GM23338 (cell line): ENCODE results near the gene CNKSR1. TPM values are rescaled to one million over a fixed set of nuclear protein-coding genes. Genes with fewer than 3 reads are reported as not detected.

Experiments
- ATAC-seq: fragments of 200-7000 bp; cut with Tn5 transposase; 3 replicates; pipeline ENCODE4 v1.9.1; 2020
- DNase-seq: peaks from one replicate; pipeline ENCODE4 v3.0.0-alpha.2; 2015; ENCODE audit warnings: low spot score
- H2AFZ ChIP-seq: fragments of 200-600 bp; sonication (generic); 2 replicates; pipeline ENCODE4 v1.8.0; 2016; ENCODE audit warnings: antibody characterized with exemption, mild to moderate bottlenecking, moderate library complexity
- H3F3A ChIP-seq: fragments of 200-600 bp; sonication (generic); replicated peaks from 2 replicates; pipeline ENCODE4 v1.8.0; 2017; ENCODE audit warnings: antibody characterized with exemption, mixed run types, low read depth
- H3K27ac ChIP-seq: fragments of 200-600 bp; sonication (generic); 2 replicates; pipeline ENCODE4 v1.6.1; 2016; ENCODE audit warnings: low read depth
- H3K27me3 ChIP-seq: fragments of 200-600 bp; sonication (generic); 2 replicates; pipeline ENCODE4 v1.8.0; 2016; ENCODE audit warnings: mild to moderate bottlenecking, mixed run types, moderate library complexity; ENCODE audit not compliant: insufficient read depth
- H3K36me3 ChIP-seq: fragments of 200-600 bp; sonication (generic); 2 replicates; pipeline ENCODE4 v1.8.0; 2016; ENCODE audit warnings: mild to moderate bottlenecking; ENCODE audit not compliant: insufficient read depth
- H3K4me1 ChIP-seq: fragments of 200-600 bp; sonication (generic); 2 replicates; pipeline ENCODE4 v1.8.0; 2016; ENCODE audit warnings: mild to moderate bottlenecking, moderate library complexity; ENCODE audit not compliant: insufficient read depth
- H3K4me2 ChIP-seq: fragments of 200-600 bp; sonication (generic); 2 replicates; pipeline ENCODE4 v1.7.1; 2017; ENCODE audit warnings: mixed run types
- H3K4me3 ChIP-seq: fragments of 200-600 bp; sonication (generic); 2 replicates; pipeline ENCODE4 v1.6.1; 2016; ENCODE audit warnings: mixed run types
- H3K79me2 ChIP-seq: fragments of 200-600 bp; sonication (generic); replicated peaks from 2 replicates; pipeline ENCODE4 v1.8.0; 2017; ENCODE audit warnings: mild to moderate bottlenecking; ENCODE audit not compliant: insufficient read depth
- H3K9me2 ChIP-seq: fragments of 200-600 bp; sonication (generic); 2 replicates; pipeline ENCODE4 v1.8.0; 2017; ENCODE audit not compliant: insufficient read depth
- H4K20me1 ChIP-seq: fragments of 200-600 bp; sonication (generic); replicated peaks from 2 replicates; pipeline ENCODE4 v1.8.0; 2017; ENCODE audit warnings: mild to moderate bottlenecking; ENCODE audit not compliant: insufficient read depth
- H3K27ac Mint-ChIP-seq: 2 replicates; pipeline ENCODE4 v1.8.0; 2020; ENCODE audit warnings: inconsistent platforms, mild to moderate bottlenecking, moderate library complexity, mixed read lengths
- H3K27me3 Mint-ChIP-seq: 3 replicates; pipeline ENCODE4 v1.8.0; 2022; ENCODE audit warnings: low read depth, mild to moderate bottlenecking, moderate library complexity, mixed read lengths, inconsistent platforms; ENCODE audit not compliant: insufficient read depth, poor library complexity
- H3K36me3 Mint-ChIP-seq: 3 replicates; pipeline ENCODE4 v1.8.0; 2021; ENCODE audit warnings: low read depth, mild to moderate bottlenecking, inconsistent platforms, moderate library complexity, mixed read lengths
- H3K4me1 Mint-ChIP-seq: 3 replicates; pipeline ENCODE4 v1.8.0; 2020; ENCODE audit warnings: mild to moderate bottlenecking, inconsistent platforms, mixed read lengths
- H3K4me3 Mint-ChIP-seq: 3 replicates; pipeline ENCODE4 v1.8.0; 2021; ENCODE audit warnings: moderate library complexity, mild to moderate bottlenecking, inconsistent platforms, mixed read lengths
- H3K9me3 Mint-ChIP-seq: 3 replicates; pipeline ENCODE4 v1.8.0; 2020; ENCODE audit warnings: moderate library complexity, mild to moderate bottlenecking, inconsistent platforms, mixed read lengths
- CREB1 ChIP-seq: fragments of 250-450 bp; sonication (Bioruptor Pico); IDR thresholded peaks from 2 replicates; pipeline ENCODE4 v1.5.0; 2020; ENCODE audit warnings: low read depth, mild to moderate bottlenecking, moderate library complexity
- EZH2 ChIP-seq: fragments of 200-600 bp; sonication (generic); IDR thresholded peaks from one replicate; pipeline ENCODE4 v1.8.0; 2017; ENCODE audit warnings: antibody characterized with exemption, mild to moderate bottlenecking, low read depth; ENCODE audit not compliant: unreplicated experiment
- EZH2phosphoT487 ChIP-seq: fragments of 200-600 bp; sonication (generic); IDR thresholded peaks from one replicate; pipeline ENCODE4 v1.8.1; 2018; ENCODE audit warnings: antibody characterized with exemption; ENCODE audit not compliant: unreplicated experiment
- JUNB ChIP-seq: IDR thresholded peaks from one replicate; pipeline ENCODE4 v1.6.1; 2016; ENCODE audit warnings: antibody characterized with exemption; ENCODE audit not compliant: unreplicated experiment
- NANOG ChIP-seq: IDR thresholded peaks from 2 replicates; pipeline ENCODE4 v1.6.1; 2016; ENCODE audit warnings: antibody characterized with exemption, borderline replicate concordance
- POLR2AphosphoS5 ChIP-seq: IDR thresholded peaks from 2 replicates; pipeline ENCODE4 v1.6.1; 2016; ENCODE audit warnings: antibody characterized with exemption, low read depth
- STAT1 ChIP-seq: IDR thresholded peaks from one replicate; pipeline ENCODE4 v1.6.1; 2016; ENCODE audit warnings: antibody characterized with exemption; ENCODE audit not compliant: unreplicated experiment
- ZNF114 ChIP-seq: fragments of 250-450 bp; sonication (Bioruptor Pico); IDR thresholded peaks from 2 replicates; pipeline ENCODE4 v1.5.0; 2020; ENCODE audit warnings: mild to moderate bottlenecking, moderate library complexity
- ZNF331 ChIP-seq: fragments of 250-450 bp; sonication (Bioruptor Pico); IDR thresholded peaks from 2 replicates; pipeline ENCODE4 v1.5.0; 2020; ENCODE audit warnings: low read depth, mild to moderate bottlenecking, moderate library complexity
- polyA plus RNA-seq: library from polyadenylated mRNA; unstranded; fragments of >200 nt; fragmentation: Nextera tagmentation; extraction: Ambion mirVana; gene quantifications from 2 replicates; pipeline ENCODE4 v1.2.1, GENCODE V29; 2016
- total RNA-seq: library from RNA; depleted of rRNA; stranded (reverse); fragments of >200 nt; shearing (Covaris generic); gene quantifications from 2 replicates; pipeline ENCODE4 v1.2.3, GENCODE V29; 2014
- TF ChIP-seq, protein P1 (sequence below), 2 experiments: fragments of 200-600 bp in 1 of 2; sonication (generic) in 1 of 2; conservative IDR thresholded peaks; 2 replicates each; pipeline versions ENCODE4 v1.5.1 to v1.6.1; 2016 to 2017; ENCODE audit warnings: antibody characterized with exemption in 2 of 2, low read depth in 2 of 2, mild to moderate bottlenecking in 2 of 2, moderate library complexity in 1 of 2
- TF ChIP-seq, protein P2 (sequence below): fragments of 250-450 bp; sonication (Bioruptor Pico); IDR thresholded peaks from 2 replicates; pipeline ENCODE4 v1.5.0; 2020; ENCODE audit warnings: mild to moderate bottlenecking, moderate library complexity
- TF ChIP-seq, protein P3 (sequence below): IDR thresholded peaks from 2 replicates; pipeline ENCODE4 v1.6.1; 2016; ENCODE audit warnings: antibody characterized with exemption
- TF ChIP-seq, protein P4 (sequence below): IDR thresholded peaks from one replicate; pipeline ENCODE4 v1.6.1; 2018; ENCODE audit warnings: antibody characterized with exemption; ENCODE audit not compliant: unreplicated experiment

Gene CNKSR1
- total and polyA plus RNA-seq, 2 experiments from 2014 or later: 9.7 to 12.5 TPM

DNA sequence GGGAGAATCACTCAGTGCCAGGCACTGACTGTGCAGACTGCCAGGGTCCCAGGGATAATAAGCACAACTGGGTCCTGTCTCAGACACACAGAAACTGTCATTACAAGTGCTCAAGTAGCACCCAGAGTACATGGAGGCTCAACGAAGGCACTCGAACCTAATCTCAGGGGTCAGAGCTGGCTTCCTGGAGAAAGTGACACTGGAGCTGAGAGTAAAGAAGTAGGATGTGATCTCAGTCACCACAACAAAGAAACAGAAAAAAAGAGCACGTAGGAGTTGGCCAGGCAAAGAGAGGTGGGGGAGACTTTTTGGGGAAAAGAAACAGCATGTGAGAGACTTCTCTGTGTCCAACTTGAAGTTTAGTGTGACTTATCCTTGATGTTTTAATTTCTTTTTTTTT is 14.4 kb downstream of the CNKSR1 start:
- H3K4me3 Mint-ChIP-seq: no peak overlapping the region
- Histone ChIP-seq H3K4me1 (no peaks in the 10 kb centered on the region), H3K36me3 (no peaks in the 10 kb centered on the region), H3K4me2 (no peak overlapping the region), H3K9me2 (no peaks in the 10 kb centered on the region), H3K79me2 (no peaks in the 10 kb centered on the region), H4K20me1 (no peaks in the 10 kb centered on the region), H3K27ac (no peak overlapping the region), H2AFZ (no peak overlapping the region), H3K4me3 (no peak overlapping the region), H3K27me3 (no peaks in the 10 kb centered on the region), H3F3A (0 out of 2 replicates have a peak, but pooled peaks cover 4% of the 10 kb centered on the region)
- peaks cover 12% of the 10 kb centered on the region for H3K27me3 Mint-ChIP-seq
- no peak for DNase-seq
- H3K4me1 Mint-ChIP-seq: peaks cover 17% of the 10 kb centered on the region
- no peaks in the 10 kb centered on the region; the same call in 2 of the 3 replicates for H3K9me3 Mint-ChIP-seq
- H3K27ac Mint-ChIP-seq: no peak overlapping the region
- TF ChIP-seq, protein P1, sequence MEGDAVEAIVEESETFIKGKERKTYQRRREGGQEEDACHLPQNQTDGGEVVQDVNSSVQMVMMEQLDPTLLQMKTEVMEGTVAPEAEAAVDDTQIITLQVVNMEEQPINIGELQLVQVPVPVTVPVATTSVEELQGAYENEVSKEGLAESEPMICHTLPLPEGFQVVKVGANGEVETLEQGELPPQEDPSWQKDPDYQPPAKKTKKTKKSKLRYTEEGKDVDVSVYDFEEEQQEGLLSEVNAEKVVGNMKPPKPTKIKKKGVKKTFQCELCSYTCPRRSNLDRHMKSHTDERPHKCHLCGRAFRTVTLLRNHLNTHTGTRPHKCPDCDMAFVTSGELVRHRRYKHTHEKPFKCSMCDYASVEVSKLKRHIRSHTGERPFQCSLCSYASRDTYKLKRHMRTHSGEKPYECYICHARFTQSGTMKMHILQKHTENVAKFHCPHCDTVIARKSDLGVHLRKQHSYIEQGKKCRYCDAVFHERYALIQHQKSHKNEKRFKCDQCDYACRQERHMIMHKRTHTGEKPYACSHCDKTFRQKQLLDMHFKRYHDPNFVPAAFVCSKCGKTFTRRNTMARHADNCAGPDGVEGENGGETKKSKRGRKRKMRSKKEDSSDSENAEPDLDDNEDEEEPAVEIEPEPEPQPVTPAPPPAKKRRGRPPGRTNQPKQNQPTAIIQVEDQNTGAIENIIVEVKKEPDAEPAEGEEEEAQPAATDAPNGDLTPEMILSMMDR (conservative IDR thresholded peaks at IDR 0.05; ENCODE audit: low read depth in 2 of 2): no peak
- TF ChIP-seq EZH2: no peak
- TF ChIP-seq, protein P2, sequence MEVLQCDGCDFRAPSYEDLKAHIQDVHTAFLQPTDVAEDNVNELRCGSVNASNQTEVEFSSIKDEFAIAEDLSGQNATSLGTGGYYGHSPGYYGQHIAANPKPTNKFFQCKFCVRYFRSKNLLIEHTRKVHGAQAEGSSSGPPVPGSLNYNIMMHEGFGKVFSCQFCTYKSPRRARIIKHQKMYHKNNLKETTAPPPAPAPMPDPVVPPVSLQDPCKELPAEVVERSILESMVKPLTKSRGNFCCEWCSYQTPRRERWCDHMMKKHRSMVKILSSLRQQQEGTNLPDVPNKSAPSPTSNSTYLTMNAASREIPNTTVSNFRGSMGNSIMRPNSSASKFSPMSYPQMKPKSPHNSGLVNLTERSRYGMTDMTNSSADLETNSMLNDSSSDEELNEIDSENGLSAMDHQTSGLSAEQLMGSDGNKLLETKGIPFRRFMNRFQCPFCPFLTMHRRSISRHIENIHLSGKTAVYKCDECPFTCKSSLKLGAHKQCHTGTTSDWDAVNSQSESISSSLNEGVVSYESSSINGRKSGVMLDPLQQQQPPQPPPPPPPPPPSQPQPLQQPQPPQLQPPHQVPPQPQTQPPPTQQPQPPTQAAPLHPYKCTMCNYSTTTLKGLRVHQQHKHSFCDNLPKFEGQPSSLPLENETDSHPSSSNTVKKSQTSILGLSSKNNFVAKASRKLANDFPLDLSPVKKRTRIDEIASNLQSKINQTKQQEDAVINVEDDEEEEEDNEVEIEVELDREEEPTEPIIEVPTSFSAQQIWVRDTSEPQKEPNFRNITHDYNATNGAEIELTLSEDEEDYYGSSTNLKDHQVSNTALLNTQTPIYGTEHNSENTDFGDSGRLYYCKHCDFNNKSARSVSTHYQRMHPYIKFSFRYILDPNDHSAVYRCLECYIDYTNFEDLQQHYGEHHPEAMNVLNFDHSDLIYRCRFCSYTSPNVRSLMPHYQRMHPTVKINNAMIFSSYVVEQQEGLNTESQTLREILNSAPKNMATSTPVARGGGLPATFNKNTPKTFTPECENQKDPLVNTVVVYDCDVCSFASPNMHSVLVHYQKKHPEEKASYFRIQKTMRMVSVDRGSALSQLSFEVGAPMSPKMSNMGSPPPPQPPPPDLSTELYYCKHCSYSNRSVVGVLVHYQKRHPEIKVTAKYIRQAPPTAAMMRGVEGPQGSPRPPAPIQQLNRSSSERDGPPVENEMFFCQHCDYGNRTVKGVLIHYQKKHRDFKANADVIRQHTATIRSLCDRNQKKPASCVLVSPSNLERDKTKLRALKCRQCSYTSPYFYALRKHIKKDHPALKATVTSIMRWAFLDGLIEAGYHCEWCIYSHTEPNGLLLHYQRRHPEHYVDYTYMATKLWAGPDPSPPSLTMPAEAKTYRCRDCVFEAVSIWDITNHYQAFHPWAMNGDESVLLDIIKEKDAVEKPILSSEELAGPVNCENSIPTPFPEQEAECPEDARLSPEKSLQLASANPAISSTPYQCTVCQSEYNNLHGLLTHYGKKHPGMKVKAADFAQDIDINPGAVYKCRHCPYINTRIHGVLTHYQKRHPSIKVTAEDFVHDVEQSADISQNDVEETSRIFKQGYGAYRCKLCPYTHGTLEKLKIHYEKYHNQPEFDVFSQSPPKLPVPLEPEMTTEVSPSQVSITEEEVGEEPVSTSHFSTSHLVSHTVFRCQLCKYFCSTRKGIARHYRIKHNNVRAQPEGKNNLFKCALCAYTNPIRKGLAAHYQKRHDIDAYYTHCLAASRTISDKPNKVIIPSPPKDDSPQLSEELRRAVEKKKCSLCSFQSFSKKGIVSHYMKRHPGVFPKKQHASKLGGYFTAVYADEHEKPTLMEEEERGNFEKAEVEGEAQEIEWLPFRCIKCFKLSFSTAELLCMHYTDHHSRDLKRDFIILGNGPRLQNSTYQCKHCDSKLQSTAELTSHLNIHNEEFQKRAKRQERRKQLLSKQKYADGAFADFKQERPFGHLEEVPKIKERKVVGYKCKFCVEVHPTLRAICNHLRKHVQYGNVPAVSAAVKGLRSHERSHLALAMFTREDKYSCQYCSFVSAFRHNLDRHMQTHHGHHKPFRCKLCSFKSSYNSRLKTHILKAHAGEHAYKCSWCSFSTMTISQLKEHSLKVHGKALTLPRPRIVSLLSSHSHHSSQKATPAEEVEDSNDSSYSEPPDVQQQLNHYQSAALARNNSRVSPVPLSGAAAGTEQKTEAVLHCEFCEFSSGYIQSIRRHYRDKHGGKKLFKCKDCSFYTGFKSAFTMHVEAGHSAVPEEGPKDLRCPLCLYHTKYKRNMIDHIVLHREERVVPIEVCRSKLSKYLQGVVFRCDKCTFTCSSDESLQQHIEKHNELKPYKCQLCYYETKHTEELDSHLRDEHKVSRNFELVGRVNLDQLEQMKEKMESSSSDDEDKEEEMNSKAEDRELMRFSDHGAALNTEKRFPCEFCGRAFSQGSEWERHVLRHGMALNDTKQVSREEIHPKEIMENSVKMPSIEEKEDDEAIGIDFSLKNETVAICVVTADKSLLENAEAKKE (CRISPR knock-in tag): no peak
- TF ChIP-seq POLR2AphosphoS5: no peak
- TF ChIP-seq EZH2phosphoT487: no peak
- TF ChIP-seq STAT1: no peak
- no peak for TF ChIP-seq ZNF114
- TF ChIP-seq ZNF331: no peak
- TF ChIP-seq, protein P3, sequence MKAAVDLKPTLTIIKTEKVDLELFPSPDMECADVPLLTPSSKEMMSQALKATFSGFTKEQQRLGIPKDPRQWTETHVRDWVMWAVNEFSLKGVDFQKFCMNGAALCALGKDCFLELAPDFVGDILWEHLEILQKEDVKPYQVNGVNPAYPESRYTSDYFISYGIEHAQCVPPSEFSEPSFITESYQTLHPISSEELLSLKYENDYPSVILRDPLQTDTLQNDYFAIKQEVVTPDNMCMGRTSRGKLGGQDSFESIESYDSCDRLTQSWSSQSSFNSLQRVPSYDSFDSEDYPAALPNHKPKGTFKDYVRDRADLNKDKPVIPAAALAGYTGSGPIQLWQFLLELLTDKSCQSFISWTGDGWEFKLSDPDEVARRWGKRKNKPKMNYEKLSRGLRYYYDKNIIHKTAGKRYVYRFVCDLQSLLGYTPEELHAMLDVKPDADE: no peak
- no peak for TF ChIP-seq JUNB
- TF ChIP-seq NANOG: no peak
- TF ChIP-seq, protein P4, sequence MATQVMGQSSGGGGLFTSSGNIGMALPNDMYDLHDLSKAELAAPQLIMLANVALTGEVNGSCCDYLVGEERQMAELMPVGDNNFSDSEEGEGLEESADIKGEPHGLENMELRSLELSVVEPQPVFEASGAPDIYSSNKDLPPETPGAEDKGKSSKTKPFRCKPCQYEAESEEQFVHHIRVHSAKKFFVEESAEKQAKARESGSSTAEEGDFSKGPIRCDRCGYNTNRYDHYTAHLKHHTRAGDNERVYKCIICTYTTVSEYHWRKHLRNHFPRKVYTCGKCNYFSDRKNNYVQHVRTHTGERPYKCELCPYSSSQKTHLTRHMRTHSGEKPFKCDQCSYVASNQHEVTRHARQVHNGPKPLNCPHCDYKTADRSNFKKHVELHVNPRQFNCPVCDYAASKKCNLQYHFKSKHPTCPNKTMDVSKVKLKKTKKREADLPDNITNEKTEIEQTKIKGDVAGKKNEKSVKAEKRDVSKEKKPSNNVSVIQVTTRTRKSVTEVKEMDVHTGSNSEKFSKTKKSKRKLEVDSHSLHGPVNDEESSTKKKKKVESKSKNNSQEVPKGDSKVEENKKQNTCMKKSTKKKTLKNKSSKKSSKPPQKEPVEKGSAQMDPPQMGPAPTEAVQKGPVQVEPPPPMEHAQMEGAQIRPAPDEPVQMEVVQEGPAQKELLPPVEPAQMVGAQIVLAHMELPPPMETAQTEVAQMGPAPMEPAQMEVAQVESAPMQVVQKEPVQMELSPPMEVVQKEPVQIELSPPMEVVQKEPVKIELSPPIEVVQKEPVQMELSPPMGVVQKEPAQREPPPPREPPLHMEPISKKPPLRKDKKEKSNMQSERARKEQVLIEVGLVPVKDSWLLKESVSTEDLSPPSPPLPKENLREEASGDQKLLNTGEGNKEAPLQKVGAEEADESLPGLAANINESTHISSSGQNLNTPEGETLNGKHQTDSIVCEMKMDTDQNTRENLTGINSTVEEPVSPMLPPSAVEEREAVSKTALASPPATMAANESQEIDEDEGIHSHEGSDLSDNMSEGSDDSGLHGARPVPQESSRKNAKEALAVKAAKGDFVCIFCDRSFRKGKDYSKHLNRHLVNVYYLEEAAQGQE: no peak
- TF ChIP-seq CREB1 (CRISPR knock-in tag): no peak
- peaks cover 5% of the 10 kb centered on the region; the same call in 1 of the 3 replicates for H3K36me3 Mint-ChIP-seq
- no peak for ATAC-seq
